ENCODE data around the gene ZNRF3.

ZNRF3 gene

GRCh38 chr22:29092243-29092642 lies 208.9 kb downstream of the ZNRF3 start:
- DNase-seq (ENCODE audit: low read depth): no peak

GRCh38 chr22:29093030-29093429 lies 209.7 kb downstream of the ZNRF3 start:
- DNase-seq (ENCODE audit: low read depth): no peak

DNA sequence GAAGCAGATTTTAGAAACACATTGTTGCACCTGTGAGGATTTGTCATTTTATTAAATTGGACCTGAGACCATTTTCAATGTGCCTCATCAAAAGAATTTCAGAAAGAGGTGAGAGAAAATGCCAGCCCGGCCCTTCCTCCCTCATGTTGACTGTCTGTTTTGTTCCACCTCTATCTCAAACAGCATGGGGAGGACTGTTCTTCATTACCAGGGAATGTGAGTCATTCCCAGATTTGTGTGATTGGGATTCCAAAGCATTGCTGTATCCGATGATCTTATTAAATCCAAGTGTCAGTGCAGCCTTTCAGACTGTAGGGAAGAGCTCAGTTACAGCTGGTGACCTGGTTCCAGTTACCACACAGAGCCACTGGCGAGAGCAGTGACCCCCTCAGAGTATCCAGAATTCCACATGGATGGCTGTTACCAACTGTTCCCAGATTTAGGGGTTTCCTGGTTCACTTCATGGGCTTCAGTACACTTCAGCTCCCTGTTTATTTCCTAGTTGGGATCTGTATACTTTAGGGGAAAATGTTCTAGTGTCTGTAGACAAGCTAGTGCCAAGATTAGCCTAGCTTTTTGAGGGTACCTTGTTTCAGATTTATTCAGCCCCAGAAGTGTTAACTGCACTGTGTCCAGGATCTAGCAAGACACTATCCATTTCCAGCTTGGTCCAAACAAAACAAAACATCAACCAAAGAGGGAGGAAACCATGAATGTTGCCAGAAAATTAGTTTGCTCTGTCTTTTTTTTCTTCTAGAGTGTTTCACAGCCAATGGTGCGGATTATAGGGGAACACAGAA lies 210.3 kb downstream of the ZNRF3 start:
- DNase-seq (ENCODE audit: low read depth): peak; percentile 66

DNA sequence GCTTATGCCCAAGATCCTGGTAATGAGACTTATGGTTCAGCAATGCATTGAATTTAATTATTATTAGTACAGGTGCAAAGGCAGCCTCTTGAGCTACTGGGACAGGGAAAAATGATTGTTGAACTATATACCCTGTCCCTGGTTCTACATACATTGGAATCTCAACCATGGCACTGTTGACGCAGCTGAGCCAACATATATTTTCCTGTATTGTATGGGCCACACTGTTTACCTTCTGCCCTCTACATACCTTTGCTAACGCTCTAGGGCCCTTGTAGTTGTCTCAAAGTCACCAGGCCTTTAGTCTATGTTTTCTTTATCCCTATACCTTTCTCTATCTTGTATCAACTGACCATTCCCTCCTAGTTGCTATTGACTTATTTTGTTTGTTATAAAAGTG lies 212.1 kb downstream of the ZNRF3 start:
- DNase-seq (ENCODE audit: low read depth): no peak

- DNase-seq (ENCODE audit: low read depth): no peak
Measured at GRCh38 chr22:29096736-29097669, 213.6 kb downstream of the ZNRF3 start.

DNA sequence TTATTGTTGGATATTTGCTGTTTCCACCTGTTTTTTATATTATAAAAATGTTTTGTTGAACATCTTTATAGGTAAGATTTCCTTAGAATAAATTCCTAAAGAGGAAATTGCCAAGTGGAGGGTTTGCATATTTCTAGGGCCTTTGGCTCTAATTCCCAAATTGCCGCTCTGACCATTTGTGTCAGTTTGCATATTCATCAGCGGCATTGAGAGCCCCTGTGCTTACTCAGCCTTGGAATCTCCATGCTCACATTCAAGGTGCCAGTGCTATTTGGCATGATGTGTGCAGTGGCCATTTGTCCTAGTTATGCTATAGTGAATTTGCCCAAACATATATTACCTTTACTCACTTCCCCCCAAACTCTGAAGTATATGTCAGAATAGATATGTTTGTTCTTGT lies 214.9 kb downstream of the ZNRF3 start:
- no peak for DNase-seq (ENCODE audit: low read depth)

- DNase-seq (ENCODE audit: low read depth): no peak
Measured at GRCh38 chr22:29102300-29102699, 218.9 kb downstream of the ZNRF3 start.

DNA sequence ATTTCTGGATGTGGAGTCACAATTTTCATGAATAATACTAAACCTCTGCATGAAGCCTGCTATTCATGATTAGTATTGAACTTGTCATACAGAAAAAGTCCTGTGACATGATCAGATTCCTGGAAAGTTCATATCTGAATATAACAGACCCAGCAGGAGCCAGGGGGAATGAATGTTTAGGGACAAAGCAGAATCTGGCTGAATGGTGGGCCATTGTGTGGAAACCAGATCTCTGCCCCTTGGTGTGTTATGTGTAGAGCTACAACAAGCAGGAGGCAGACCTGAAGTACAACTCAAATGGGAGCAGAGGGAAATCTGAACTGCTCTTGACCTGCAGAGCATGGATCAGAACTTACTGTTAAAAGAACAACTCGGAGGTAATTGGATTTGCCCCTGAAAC lies 219.7 kb downstream of the ZNRF3 start:
- DNase-seq (ENCODE audit: low read depth): no peak

DNA sequence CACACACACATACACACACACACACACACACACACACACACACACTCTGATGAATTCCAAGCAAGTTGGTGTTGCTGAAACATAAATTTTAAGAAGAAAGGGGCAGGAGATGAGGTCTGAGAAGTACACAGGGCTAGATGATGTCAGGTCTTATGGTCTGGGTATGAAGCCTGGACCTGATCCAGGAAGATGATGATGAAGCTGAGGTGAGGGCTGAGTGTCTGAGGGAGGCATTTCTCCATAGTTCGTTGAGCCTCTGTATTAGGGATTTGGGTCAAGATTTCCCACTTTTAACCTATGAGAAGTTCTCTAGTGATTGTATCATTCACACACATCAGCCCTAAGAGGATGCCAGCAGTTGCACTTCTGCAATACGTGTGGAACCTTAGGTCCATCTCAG lies 222.1 kb downstream of the ZNRF3 start:
- no peak for DNase-seq (ENCODE audit: low read depth)

GRCh38 chr22:29106839-29107238 lies 223.5 kb downstream of the ZNRF3 start:
- no peak for DNase-seq (ENCODE audit: low read depth)
